Epithelial cell of esophagus (primary cell): ENCODE data around the gene CDK14.
A peak's percentile ranks its signal among the peaks of the same experiment; 100 is the strongest.
"Not testable (repeated sequence)": the region's sequence is repeated elsewhere in the genome, so short reads cannot be mapped to it uniquely, and the experiment has no call there.

Experiments used
- DNase-seq: peaks from one replicate; pipeline ENCODE4 v3.0.0; 2010; ENCODE audit warnings: low read depth
- H3K4me3 ChIP-seq: 2 replicates; pipeline ENCODE4 v1.5.1; 2011; ENCODE audit warnings: mild to moderate bottlenecking, low read length, control low read depth
- CTCF ChIP-seq: IDR thresholded peaks from 2 replicates; pipeline ENCODE4 v1.5.1; 2011; ENCODE audit warnings: low read depth, mild to moderate bottlenecking, low read length, control low read depth, inconsistent platforms; ENCODE audit not compliant: insufficient read depth; ENCODE audit errors: missing control alignments

The CDK14 gene

GRCh38 chr7:90766814-90767564 lies 170.9 kb downstream of the CDK14 start:
- H3K4me3 ChIP-seq: no peak overlapping the region
- peak; percentile 56 for DNase-seq

GRCh38 chr7:90768301-90768700 lies 172.2 kb downstream of the CDK14 start:
- H3K4me3 ChIP-seq: no peak overlapping the region
- no peak for DNase-seq
- no peak for TF ChIP-seq CTCF

More at GRCh38 chr7:90766814-90767564, 170.9 kb downstream of the CDK14 start:
- no peak for TF ChIP-seq CTCF

GRCh38 chr7:90769036-90769435 lies 172.9 kb downstream of the CDK14 start:
- no peak for DNase-seq
- TF ChIP-seq CTCF: no peak
- no peak overlapping the region for H3K4me3 ChIP-seq

- not testable (repeated sequence) for H3K4me3 ChIP-seq, DNase-seq
These were observed 173.4 kb downstream of the CDK14 start for GRCh38 chr7:90769566-90769965.

GRCh38 chr7:90771281-90771680 lies 175.2 kb downstream of the CDK14 start:
- peak; percentile 13 for DNase-seq
- no peak overlapping the region for H3K4me3 ChIP-seq
- TF ChIP-seq CTCF: no peak

- TF ChIP-seq CTCF: no peak
- H3K4me3 ChIP-seq: no peak overlapping the region
- DNase-seq: no peak
These were observed 176.3 kb downstream of the CDK14 start for GRCh38 chr7:90772410-90772809.

- no peak for TF ChIP-seq CTCF
- DNase-seq: no peak
These were observed 177.1 kb downstream of the CDK14 start for GRCh38 chr7:90773269-90773668.

More at GRCh38 chr7:90773269-90773668, 177.1 kb downstream of the CDK14 start:
- H3K4me3 ChIP-seq: no peak overlapping the region
